Measurements from ENCODE around the gene COIL. TPM values are rescaled to one million over a fixed set of nuclear protein-coding genes. Genes with fewer than 3 reads are reported as not detected.

COIL gene
- total and polyA plus RNA-seq, 2 of the 13 experiments (the other 11 are each of a cell fraction or from before 2014, with no cell fraction given): 8.1 to 29.4 TPM

DNA sequence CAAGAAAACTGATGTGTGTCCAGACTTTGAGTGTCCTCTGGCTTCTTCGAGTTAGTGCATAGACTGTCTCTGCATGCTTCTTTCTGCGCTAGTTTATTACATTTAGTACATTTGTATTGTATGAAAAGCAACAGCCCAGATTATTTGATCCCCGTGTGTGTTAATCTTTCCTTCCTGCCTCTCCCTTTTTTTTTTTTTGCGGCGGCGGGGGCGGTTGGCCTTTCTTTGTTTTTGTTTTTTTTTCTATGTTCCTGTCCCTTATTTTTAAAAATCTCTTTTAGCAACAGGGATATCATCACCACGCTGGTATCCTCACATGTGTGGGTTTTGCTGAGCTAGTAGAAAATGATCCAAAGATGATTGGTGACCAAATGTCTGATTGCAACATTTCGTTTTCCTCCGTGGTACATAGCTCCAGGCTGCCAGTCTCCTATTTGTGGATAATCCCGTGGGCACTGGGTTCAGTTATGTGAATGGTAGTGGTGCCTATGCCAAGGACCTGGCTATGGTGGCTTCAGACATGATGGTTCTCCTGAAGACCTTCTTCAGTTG lies 26.5 kb upstream of the COIL start (continued):
- TF ChIP-seq ZXDC (CRISPR knock-in tag; IDR thresholded peaks at IDR 0.05): no peak
- TF ChIP-seq, protein P1, sequence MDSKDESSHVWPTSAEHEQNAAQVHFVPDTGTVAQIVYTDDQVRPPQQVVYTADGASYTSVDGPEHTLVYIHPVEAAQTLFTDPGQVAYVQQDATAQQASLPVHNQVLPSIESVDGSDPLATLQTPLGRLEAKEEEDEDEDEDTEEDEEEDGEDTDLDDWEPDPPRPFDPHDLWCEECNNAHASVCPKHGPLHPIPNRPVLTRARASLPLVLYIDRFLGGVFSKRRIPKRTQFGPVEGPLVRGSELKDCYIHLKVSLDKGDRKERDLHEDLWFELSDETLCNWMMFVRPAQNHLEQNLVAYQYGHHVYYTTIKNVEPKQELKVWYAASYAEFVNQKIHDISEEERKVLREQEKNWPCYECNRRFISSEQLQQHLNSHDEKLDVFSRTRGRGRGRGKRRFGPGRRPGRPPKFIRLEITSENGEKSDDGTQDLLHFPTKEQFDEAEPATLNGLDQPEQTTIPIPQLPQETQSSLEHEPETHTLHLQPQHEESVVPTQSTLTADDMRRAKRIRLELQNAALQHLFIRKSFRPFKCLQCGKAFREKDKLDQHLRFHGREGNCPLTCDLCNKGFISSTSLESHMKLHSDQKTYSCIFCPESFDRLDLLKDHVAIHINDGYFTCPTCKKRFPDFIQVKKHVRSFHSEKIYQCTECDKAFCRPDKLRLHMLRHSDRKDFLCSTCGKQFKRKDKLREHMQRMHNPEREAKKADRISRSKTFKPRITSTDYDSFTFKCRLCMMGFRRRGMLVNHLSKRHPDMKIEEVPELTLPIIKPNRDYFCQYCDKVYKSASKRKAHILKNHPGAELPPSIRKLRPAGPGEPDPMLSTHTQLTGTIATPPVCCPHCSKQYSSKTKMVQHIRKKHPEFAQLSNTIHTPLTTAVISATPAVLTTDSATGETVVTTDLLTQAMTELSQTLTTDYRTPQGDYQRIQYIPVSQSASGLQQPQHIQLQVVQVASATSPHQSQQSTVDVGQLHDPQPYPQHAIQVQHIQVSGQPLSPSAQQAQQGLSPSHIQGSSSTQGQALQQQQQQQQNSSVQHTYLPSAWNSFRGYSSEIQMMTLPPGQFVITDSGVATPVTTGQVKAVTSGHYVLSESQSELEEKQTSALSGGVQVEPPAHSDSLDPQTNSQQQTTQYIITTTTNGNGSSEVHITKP (CRISPR knock-in tag; IDR thresholded peaks at IDR 0.05; ENCODE audit: low read depth): no peak
- no peak for TF ChIP-seq NFKBIZ (CRISPR knock-in tag; IDR thresholded peaks at IDR 0.05)

- in situ Hi-C loops (cut with HindIII; ENCODE audit: extremely low pct_ligation_motif_present, low pct_unique_long_range_greater_than_20kb): no loop called here
- no peak for TF ChIP-seq ZFAT (CRISPR knock-in tag; conservative IDR thresholded peaks at IDR 0.05)
- TF ChIP-seq, protein P2, sequence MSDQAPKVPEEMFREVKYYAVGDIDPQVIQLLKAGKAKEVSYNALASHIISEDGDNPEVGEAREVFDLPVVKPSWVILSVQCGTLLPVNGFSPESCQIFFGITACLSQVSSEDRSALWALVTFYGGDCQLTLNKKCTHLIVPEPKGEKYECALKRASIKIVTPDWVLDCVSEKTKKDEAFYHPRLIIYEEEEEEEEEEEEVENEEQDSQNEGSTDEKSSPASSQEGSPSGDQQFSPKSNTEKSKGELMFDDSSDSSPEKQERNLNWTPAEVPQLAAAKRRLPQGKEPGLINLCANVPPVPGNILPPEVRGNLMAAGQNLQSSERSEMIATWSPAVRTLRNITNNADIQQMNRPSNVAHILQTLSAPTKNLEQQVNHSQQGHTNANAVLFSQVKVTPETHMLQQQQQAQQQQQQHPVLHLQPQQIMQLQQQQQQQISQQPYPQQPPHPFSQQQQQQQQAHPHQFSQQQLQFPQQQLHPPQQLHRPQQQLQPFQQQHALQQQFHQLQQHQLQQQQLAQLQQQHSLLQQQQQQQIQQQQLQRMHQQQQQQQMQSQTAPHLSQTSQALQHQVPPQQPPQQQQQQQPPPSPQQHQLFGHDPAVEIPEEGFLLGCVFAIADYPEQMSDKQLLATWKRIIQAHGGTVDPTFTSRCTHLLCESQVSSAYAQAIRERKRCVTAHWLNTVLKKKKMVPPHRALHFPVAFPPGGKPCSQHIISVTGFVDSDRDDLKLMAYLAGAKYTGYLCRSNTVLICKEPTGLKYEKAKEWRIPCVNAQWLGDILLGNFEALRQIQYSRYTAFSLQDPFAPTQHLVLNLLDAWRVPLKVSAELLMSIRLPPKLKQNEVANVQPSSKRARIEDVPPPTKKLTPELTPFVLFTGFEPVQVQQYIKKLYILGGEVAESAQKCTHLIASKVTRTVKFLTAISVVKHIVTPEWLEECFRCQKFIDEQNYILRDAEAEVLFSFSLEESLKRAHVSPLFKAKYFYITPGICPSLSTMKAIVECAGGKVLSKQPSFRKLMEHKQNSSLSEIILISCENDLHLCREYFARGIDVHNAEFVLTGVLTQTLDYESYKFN (CRISPR knock-in tag; conservative IDR thresholded peaks at IDR 0.05): no peak
- TF ChIP-seq, protein P3, sequence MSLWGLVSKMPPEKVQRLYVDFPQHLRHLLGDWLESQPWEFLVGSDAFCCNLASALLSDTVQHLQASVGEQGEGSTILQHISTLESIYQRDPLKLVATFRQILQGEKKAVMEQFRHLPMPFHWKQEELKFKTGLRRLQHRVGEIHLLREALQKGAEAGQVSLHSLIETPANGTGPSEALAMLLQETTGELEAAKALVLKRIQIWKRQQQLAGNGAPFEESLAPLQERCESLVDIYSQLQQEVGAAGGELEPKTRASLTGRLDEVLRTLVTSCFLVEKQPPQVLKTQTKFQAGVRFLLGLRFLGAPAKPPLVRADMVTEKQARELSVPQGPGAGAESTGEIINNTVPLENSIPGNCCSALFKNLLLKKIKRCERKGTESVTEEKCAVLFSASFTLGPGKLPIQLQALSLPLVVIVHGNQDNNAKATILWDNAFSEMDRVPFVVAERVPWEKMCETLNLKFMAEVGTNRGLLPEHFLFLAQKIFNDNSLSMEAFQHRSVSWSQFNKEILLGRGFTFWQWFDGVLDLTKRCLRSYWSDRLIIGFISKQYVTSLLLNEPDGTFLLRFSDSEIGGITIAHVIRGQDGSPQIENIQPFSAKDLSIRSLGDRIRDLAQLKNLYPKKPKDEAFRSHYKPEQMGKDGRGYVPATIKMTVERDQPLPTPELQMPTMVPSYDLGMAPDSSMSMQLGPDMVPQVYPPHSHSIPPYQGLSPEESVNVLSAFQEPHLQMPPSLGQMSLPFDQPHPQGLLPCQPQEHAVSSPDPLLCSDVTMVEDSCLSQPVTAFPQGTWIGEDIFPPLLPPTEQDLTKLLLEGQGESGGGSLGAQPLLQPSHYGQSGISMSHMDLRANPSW (CRISPR knock-in tag; IDR thresholded peaks at IDR 0.05; ENCODE audit: borderline replicate concordance): no peak
- TF ChIP-seq ZBTB20 (CRISPR knock-in tag; IDR thresholded peaks at IDR 0.05; ENCODE audit: borderline replicate concordance, low read depth): no peak
Measured at GRCh38 chr17:56985371-56986162, 24.7 kb upstream of the COIL start.

More at GRCh38 chr17:56985371-56986162, 24.7 kb upstream of the COIL start:
- no peak for FAIRE-seq
- ChIA-PET POLR2A (no interaction called here), CTCF (ENCODE audit: low intra/inter-chr PET ratio, low total read pairs) (no interaction called here)
- BruUV-seq (replicated peaks): no TSS peak
- Histone ChIP-seq H3K4me3 (replicated peaks in 1 of 3; ENCODE audit: insufficient read depth in 1 of 3, low read depth in 2 of 3, low read length in 3 of 3) (no peak overlapping the region), H3K27me3 (ENCODE audit: control insufficient read depth in 1 of 2, insufficient read depth in 2 of 2, low read length in 2 of 2) (no peaks in the 10 kb centered on the region), H2AFZ (ENCODE audit: low read length) (no peak overlapping the region), H3K9ac (ENCODE audit: insufficient read depth, low read depth, low read length) (no peak overlapping the region), H3K36me3 (replicated peaks in 1 of 2; ENCODE audit: control insufficient read depth in 1 of 2, insufficient read depth in 2 of 2, low read length in 2 of 2) (no peaks in the 10 kb centered on the region; a peak in 2 of 5 replicates), H3K79me2 (ENCODE audit: insufficient read depth, low read length) (no peaks in the 10 kb centered on the region), H3K9me3 (ENCODE audit: low read length) (no peaks in the 10 kb centered on the region), H4K20me1 (ENCODE audit: insufficient read depth, low read length) (no peaks in the 10 kb centered on the region), H3K4me2 (ENCODE audit: low read depth, low read length) (no peak overlapping the region), H3K4me1 (ENCODE audit: insufficient read depth, low read length) (peaks cover 13% of the 10 kb centered on the region), H3K27ac (ENCODE audit: extremely low read length, insufficient read depth, low read length) (no peak overlapping the region)
- 89% methylated on average over 14 of the region's 14 CpGs for WGBS (ENCODE audit: low lambda C conversion rate)
- intact Hi-C loops (cut with micrococcal nuclease; ENCODE audit: unreplicated experiment): no loop called here
- DNase-seq (ENCODE audit: low spot score): no peak
- no peak; the same call in 1 of the 3 replicates for ATAC-seq
